ENCODE results near the gene ABCA3.

ABCA3 gene

DNA sequence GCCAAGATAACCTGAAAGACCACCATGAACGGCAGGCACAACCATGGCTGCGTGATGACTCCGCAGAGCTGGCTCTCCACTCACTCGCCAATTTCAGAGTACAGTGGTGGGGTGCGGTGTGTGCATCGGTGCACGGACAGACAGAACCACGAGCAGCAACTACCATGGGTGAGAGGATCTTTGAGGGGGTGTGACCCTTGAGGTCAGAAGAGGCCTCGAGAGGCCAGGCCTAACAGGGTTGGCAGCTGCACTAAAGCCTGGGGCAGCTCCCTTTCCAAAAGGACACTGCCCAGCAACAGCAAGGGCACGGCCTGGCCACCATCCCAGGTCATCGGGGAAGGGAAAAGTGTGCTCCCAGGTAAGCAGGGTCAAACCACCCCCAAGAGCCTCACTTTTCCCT is 87.2 kb downstream of the ABCA3 start:
- H3K27ac ChIP-seq (ENCODE audit: low read depth, low read length), result no peak overlapping the region
- no peak overlapping the region for H3K4me3 ChIP-seq (ENCODE audit: low read depth, low read length)
- no peaks in the 10 kb centered on the region for H3K27me3 ChIP-seq (ENCODE audit: insufficient read depth, low read length)
- H3K36me3 ChIP-seq (ENCODE audit: insufficient read depth, low read length), result peaks cover 25% of the 10 kb centered on the region
- H2AFZ ChIP-seq (ENCODE audit: low read length, unreplicated experiment), result no peak overlapping the region
- H3K4me1 ChIP-seq (ENCODE audit: control insufficient read depth, insufficient read depth, low read length, unreplicated experiment), result peaks cover 14% of the 10 kb centered on the region
- H3K79me2 ChIP-seq (ENCODE audit: control insufficient read depth, insufficient read depth, low read length, unreplicated experiment), result peaks cover 25% of the 10 kb centered on the region

DNA sequence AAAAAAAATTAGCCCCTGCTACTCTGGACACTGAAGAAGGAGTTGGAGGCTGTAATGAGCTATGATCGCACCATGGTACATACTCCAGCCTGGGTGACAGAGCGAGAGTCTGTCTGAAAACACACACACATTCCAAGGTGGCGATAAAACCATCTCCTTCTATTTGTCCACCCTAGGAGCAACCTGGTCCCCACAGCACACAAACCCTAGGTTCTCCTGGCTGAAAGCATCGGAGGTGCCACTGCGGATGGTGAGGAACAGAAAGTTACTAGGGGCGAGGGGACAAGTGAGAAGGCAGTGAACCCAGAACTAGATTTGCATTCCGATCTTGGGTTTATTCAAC is 87.8 kb downstream of the ABCA3 start:
- Histone ChIP-seq H2AFZ (ENCODE audit: low read length, unreplicated experiment) (no peak overlapping the region), H3K4me3 (ENCODE audit: low read depth, low read length) (no peak overlapping the region), H3K36me3 (ENCODE audit: insufficient read depth, low read length) (peaks cover 20% of the 10 kb centered on the region), H3K79me2 (ENCODE audit: control insufficient read depth, insufficient read depth, low read length, unreplicated experiment) (peaks cover 22% of the 10 kb centered on the region), H3K4me1 (ENCODE audit: control insufficient read depth, insufficient read depth, low read length, unreplicated experiment) (peaks cover 14% of the 10 kb centered on the region), H3K27me3 (ENCODE audit: insufficient read depth, low read length) (no peaks in the 10 kb centered on the region), H3K27ac (ENCODE audit: low read depth, low read length) (no peak overlapping the region)

DNA sequence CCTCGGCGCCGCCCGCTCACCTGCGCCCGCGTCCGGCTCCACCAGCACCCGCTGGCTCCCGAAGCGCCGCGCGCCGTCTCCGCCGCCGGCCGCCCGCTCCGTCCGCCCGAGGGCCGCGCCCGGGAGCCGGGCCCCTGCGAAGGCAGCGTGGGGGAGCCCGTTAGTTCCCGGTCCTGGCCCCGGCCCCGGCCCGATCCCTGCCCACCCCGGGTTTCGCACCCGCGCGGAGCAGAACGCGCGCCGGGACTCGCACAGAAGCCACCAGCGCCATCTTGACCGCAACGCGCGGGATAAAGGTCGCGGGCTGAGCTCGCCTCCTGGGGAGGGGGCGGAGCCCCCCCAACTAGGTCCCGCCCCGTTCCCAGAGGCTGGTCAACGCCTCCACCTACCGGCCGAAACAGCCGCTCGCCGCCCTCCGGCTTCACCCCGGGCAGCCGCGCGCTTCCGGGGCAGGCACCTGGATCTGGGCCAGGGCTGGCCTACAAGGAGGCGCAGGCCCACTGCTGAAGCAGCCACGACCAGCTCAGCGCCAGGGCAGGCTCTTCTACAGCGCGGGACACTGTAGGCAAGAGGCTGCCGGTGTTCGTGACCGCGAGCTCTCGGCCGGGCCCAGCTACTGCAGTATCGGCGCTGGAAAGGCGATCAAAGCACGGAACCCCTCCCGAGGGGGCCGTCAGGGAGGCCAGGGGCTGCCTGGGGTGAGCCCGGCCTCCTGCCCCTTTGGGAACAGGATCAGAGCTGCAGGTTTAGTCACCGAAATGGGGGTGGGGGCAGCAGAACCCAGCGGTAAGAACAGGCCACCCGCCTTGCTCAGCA is 89.0 kb downstream of the ABCA3 start, which contains the start of gene ECI1:
Gene ECI1 (minus strand): TSS at position 292 of the 816 bp plus-strand sequence. CDS start 21 bp downstream, at position 271.
- Histone ChIP-seq H3K79me2 (ENCODE audit: control insufficient read depth, insufficient read depth, low read length, unreplicated experiment) (peaks cover 14% of the 10 kb centered on the region), H3K27me3 (ENCODE audit: insufficient read depth, low read length) (no peaks in the 10 kb centered on the region), H3K27ac (ENCODE audit: low read depth, low read length) (peak within 1 kb of the TSS; percentile 56), H2AFZ (ENCODE audit: low read length, unreplicated experiment) (peak within 1 kb of the TSS; percentile 62), H3K4me3 (ENCODE audit: low read depth, low read length) (peak within 1 kb of the TSS; percentile 91), H3K4me1 (ENCODE audit: control insufficient read depth, insufficient read depth, low read length, unreplicated experiment) (peaks cover 14% of the 10 kb centered on the region), H3K36me3 (ENCODE audit: insufficient read depth, low read length) (peaks cover 11% of the 10 kb centered on the region; the same call in 1 of the 2 replicates)

DNA sequence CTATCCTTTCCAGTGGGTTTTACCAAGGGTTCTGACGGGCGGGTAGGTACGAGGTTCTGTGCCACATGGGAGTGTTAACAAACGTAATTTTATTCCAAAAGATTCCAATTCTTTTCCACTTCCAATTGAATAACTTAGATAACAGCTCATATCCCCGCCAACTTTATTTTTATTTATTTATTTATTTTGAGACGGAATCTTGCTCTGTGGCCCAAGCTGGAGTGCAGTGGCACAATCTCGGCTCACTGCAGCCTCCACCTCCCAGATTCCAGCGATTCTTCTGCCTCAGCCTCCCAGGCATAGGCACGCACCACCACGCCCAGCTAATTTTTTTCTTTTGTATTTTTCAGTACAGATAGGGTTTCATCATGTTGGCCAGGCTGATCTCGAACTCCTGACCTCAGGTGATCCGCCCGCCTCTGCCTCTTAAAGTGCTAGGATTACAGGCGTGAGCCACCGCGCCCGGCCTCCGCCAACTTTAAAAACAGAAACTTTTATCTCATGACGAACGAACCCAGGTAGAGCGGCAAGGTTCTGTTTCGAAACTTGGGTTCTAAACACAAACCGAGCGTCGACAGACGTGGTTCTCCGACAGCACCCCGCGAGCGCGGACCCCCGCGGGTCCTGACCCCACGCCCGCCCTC is 89.8 kb downstream of the ABCA3 start:
- Histone ChIP-seq H3K4me1 (ENCODE audit: control insufficient read depth, insufficient read depth, low read length, unreplicated experiment) (peaks cover 14% of the 10 kb centered on the region), H3K27me3 (ENCODE audit: insufficient read depth, low read length) (no peaks in the 10 kb centered on the region), H3K27ac (ENCODE audit: low read depth, low read length) (peak overlapping the region; percentile 56), H2AFZ (ENCODE audit: low read length, unreplicated experiment) (peak overlapping the region; percentile 62), H3K36me3 (ENCODE audit: insufficient read depth, low read length) (peaks cover 16% of the 10 kb centered on the region; the same call in 1 of the 2 replicates), H3K79me2 (ENCODE audit: control insufficient read depth, insufficient read depth, low read length, unreplicated experiment) (peaks cover 14% of the 10 kb centered on the region), H3K4me3 (ENCODE audit: low read depth, low read length) (peak overlapping the region; percentile 91)

DNA sequence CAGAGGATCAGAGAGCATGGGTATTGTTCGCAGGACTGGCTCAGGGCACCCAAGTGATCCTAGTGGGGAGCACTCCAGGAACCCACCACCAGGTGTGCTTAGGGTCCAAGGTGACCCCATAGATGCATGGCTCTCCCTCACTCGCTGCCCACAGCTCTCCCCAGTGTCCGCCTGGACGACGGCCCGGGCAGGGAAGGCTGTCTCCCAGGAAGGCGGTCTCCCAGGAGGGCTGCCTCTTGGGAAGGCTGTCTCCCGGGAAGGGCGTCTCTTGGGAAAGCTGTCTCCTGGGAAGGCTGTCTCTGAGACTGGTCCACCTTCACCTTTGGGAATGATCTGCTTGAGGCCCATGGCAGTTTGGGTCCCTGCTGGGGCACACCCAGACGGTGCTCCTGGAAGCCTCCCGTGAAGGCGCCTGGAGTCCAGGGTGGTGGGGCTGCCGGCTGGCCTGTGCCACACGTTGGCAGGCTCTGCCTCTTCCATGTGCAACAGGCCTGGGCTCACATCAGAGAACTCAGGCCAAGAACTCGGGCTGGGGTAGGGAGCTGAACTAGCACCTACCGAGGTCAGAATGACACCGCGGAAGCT is 94.1 kb downstream of the ABCA3 start:
- H3K4me3 ChIP-seq (ENCODE audit: low read depth, low read length), result no peak overlapping the region
- H3K79me2 ChIP-seq (ENCODE audit: control insufficient read depth, insufficient read depth, low read length, unreplicated experiment), result peaks cover 11% of the 10 kb centered on the region
- no peak overlapping the region for H3K27ac ChIP-seq (ENCODE audit: low read depth, low read length)
- peaks cover 4% of the 10 kb centered on the region for H3K4me1 ChIP-seq (ENCODE audit: control insufficient read depth, insufficient read depth, low read length, unreplicated experiment)
- no peaks in the 10 kb centered on the region for H3K27me3 ChIP-seq (ENCODE audit: insufficient read depth, low read length)
- peaks cover 11% of the 10 kb centered on the region; the same call in 1 of the 2 replicates for H3K36me3 ChIP-seq (ENCODE audit: insufficient read depth, low read length)
- no peak overlapping the region for H2AFZ ChIP-seq (ENCODE audit: low read length, unreplicated experiment)

DNA sequence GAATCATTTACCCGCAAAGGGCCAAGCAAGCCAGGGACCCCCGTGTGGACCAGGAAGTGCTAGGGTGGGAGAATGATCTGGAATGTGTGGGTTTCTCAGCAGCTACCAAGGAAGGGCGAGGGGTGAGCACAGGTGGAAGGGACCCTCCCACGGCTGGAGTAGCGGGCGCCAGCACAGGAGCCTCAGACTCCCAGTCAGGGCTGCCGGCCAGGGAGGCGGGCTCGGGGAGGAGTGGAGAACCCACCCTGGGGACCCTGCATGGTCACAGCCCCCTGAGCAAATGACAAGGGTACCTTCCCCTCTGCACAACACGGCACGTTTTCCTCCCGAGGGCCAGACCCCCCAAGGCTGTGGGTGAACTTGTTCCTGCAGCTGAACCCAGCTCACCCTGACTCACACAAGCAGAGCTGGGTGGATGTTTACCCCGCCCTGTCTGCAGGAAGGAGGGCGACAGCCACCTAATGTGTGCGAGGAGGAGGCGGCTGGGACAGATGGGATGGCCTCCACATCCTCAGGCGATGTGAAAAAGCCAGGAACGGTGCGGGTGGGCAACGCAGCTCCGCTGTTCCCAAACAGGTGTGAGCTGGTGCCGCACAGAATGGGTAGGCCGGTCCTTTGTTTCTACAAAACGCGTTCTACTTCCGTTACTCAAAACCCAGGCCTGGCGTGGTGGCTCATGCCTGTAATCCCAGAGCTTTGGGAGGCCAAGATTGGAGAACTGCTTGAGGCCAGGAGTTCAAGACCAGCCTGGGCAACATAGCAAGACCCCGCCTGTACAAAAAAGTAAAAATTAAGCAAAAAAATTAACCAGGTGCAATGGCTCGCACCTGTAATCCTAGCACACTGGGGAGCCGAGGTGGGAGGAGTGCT is 95.4 kb downstream of the ABCA3 start:
- no peaks in the 10 kb centered on the region for H3K27me3 ChIP-seq (ENCODE audit: insufficient read depth, low read length)
- H3K79me2 ChIP-seq (ENCODE audit: control insufficient read depth, insufficient read depth, low read length, unreplicated experiment), result peaks cover 7% of the 10 kb centered on the region
- peaks cover 1% of the 10 kb centered on the region for H3K4me1 ChIP-seq (ENCODE audit: control insufficient read depth, insufficient read depth, low read length, unreplicated experiment)
- peaks cover 11% of the 10 kb centered on the region; the same call in 1 of the 2 replicates for H3K36me3 ChIP-seq (ENCODE audit: insufficient read depth, low read length)
- H3K4me3 ChIP-seq (ENCODE audit: low read depth, low read length), result no peak overlapping the region
- no peak overlapping the region for H3K27ac ChIP-seq (ENCODE audit: low read depth, low read length)
- no peak overlapping the region for H2AFZ ChIP-seq (ENCODE audit: low read length, unreplicated experiment)

DNA sequence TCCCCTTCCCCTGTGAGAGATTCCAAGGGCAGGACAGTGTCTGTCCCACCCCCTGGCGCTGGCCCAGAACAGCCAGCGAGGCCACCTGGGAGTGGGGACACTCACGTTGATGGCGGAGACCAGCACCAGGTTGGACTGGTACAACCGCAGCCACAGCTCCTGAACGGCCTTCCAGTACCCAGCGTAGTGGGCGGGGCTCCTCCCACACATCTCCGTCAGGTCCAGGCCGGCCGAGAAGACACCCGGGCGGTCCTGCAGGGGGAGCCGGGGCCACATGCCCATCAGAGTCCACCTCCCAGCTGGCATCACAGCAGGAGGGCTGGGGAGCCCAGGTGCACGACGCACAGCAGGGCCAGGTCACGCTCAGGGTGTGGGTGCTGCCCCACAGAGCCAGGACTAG is 96.2 kb downstream of the ABCA3 start:
- H3K4me3 ChIP-seq (ENCODE audit: low read depth, low read length), result no peak overlapping the region
- no peaks in the 10 kb centered on the region for H3K27me3 ChIP-seq (ENCODE audit: insufficient read depth, low read length)
- no peak overlapping the region for H3K27ac ChIP-seq (ENCODE audit: low read depth, low read length)
- no peaks in the 10 kb centered on the region for H3K4me1 ChIP-seq (ENCODE audit: control insufficient read depth, insufficient read depth, low read length, unreplicated experiment)
- H3K79me2 ChIP-seq (ENCODE audit: control insufficient read depth, insufficient read depth, low read length, unreplicated experiment), result peaks cover 4% of the 10 kb centered on the region
- H3K36me3 ChIP-seq (ENCODE audit: insufficient read depth, low read length), result peaks cover 11% of the 10 kb centered on the region; the same call in 1 of the 2 replicates
- no peak overlapping the region for H2AFZ ChIP-seq (ENCODE audit: low read length, unreplicated experiment)

DNA sequence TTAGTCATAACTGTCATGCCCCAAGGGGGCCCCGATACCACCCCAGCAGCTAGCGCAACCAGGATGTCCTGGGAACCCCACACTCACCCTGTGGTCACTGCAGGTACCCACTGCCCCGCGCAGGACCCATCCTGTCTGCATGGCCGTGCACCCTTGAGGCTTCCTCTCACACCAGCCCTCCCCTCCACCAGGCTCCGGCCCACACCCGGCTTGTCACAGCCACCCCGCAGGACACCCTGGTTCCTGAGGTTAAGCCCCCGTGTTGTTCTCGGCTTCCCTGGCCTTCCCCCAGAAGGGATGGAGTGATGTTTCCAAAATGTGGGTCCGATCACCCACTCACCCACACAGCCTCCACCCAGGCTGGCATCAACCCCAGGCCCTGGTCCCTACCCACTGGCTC is 96.7 kb downstream of the ABCA3 start:
- Histone ChIP-seq H3K79me2 (ENCODE audit: control insufficient read depth, insufficient read depth, low read length, unreplicated experiment) (peaks cover 2% of the 10 kb centered on the region), H3K36me3 (ENCODE audit: insufficient read depth, low read length) (peaks cover 11% of the 10 kb centered on the region; the same call in 1 of the 2 replicates)

DNA sequence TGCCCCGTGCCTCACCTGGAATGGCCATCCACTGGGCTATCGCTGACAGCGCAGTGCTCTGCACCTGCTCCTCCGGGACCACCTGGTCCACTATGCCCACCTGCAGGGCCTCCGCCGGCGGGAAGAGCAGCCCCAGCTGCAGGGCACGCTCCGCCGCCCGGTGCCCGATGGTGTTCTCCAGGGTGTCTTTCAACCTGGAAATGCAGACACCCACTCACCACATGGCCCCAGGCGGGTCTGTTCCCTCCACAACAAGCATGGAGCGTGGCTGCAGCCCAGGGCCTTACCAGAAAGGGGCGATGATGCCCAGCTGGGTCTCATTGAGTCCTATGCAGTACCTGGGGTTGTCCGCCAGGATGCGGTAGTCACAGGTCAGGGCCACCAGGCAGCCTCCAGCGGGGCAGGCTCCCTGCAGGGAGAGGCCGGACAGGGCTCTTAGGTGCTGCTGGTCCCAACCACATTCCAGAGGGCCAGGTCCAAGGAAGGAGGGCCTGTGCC is 97.4 kb downstream of the ABCA3 start:
- Histone ChIP-seq H3K4me1 (ENCODE audit: control insufficient read depth, insufficient read depth, low read length, unreplicated experiment) (no peaks in the 10 kb centered on the region), H3K27me3 (ENCODE audit: insufficient read depth, low read length) (no peaks in the 10 kb centered on the region), H3K27ac (ENCODE audit: low read depth, low read length) (no peak overlapping the region), H3K36me3 (ENCODE audit: insufficient read depth, low read length) (peaks cover 11% of the 10 kb centered on the region; the same call in 1 of the 2 replicates), H3K79me2 (ENCODE audit: control insufficient read depth, insufficient read depth, low read length, unreplicated experiment) (no peaks in the 10 kb centered on the region), H3K4me3 (ENCODE audit: low read depth, low read length) (no peak overlapping the region), H2AFZ (ENCODE audit: low read length, unreplicated experiment) (no peak overlapping the region)

More for the DNA sequence above, 96.7 kb downstream of the ABCA3 start:
- H3K27ac ChIP-seq (ENCODE audit: low read depth, low read length), result no peak overlapping the region
- H3K4me1 ChIP-seq (ENCODE audit: control insufficient read depth, insufficient read depth, low read length, unreplicated experiment), result no peaks in the 10 kb centered on the region
- H3K27me3 ChIP-seq (ENCODE audit: insufficient read depth, low read length), result no peaks in the 10 kb centered on the region
- H3K4me3 ChIP-seq (ENCODE audit: low read depth, low read length), result no peak overlapping the region
- no peak overlapping the region for H2AFZ ChIP-seq (ENCODE audit: low read length, unreplicated experiment)

DNA sequence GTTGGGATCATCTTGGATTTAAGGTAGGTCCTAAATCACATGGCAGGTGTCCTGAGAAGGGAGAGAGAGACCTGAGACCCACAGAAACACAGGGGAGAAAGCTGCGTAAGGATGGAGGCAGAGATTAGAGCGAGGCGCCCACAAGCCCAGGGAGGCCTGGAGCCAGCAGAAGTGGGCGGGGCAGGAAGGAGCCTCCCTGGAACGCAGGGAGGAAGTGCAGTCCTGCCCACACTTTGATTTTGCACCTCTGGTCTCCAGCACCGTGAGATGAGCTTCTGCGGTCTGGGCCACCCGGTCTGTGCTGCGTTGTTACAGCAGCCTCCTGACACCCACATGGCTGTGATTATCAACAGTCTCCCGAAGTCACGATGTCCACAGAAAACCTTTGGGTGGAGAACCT is 97.9 kb downstream of the ABCA3 start:
- no peaks in the 10 kb centered on the region for H3K79me2 ChIP-seq (ENCODE audit: control insufficient read depth, insufficient read depth, low read length, unreplicated experiment)
- no peak overlapping the region for H3K27ac ChIP-seq (ENCODE audit: low read depth, low read length)
- H3K27me3 ChIP-seq (ENCODE audit: insufficient read depth, low read length), result no peaks in the 10 kb centered on the region
- H3K4me1 ChIP-seq (ENCODE audit: control insufficient read depth, insufficient read depth, low read length, unreplicated experiment), result no peaks in the 10 kb centered on the region
- peaks cover 11% of the 10 kb centered on the region; the same call in 1 of the 2 replicates for H3K36me3 ChIP-seq (ENCODE audit: insufficient read depth, low read length)
- no peak overlapping the region for H3K4me3 ChIP-seq (ENCODE audit: low read depth, low read length)
- no peak overlapping the region for H2AFZ ChIP-seq (ENCODE audit: low read length, unreplicated experiment)
